ENCODE results near the gene OR4K15.

OR4K15 gene

DNA sequence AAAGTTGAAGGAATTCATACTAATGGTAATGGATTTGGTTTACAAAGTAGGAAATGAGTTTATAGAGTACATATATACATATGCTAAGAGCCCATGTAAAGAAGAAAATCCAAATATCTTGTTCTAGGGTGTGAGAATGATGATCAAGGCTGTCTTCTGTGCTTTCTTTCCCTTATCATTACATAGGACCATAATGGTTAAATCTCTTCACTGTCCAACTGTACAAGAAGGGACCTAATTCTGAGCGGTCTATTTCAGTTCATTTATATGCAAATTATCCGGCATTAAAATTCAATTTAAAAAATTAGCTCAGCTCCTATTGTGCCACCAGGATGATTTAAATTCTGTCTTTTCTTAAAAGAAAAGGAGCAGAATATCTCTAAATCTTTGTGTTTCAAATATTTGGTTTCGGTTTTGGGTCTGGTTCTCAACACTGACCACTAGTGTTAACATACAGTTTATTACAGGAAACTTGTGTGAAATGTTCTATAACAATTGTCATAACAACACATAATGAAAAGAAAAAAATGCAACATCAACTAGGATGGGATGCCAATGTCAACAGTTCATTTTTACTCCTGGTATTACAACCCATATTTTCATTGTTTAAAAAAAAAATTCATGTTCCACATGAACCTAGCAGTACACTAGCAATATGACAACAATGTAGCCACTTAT, 27.8 kb upstream of the OR4K15 start:
- TF ChIP-seq ZNF623 (tag by site-specific recombination; IDR thresholded peaks at IDR 0.05), result no peak
- TF ChIP-seq ZNF549 (tag by site-specific recombination; IDR thresholded peaks at IDR 0.05), result no peak
- no peak for TF ChIP-seq ZNF311 (tag by site-specific recombination; IDR thresholded peaks at IDR 0.05; ENCODE audit: borderline replicate concordance)
- no peak for TF ChIP-seq ZSCAN23 (tag by site-specific recombination; IDR thresholded peaks at IDR 0.05)
- no peak for TF ChIP-seq ZNF274 (IDR thresholded peaks at IDR 0.05; ENCODE audit: low read length)
- no peak for TF ChIP-seq ZNF274 (tag by site-specific recombination; IDR thresholded peaks at IDR 0.05; ENCODE audit: borderline replicate concordance)
- TF ChIP-seq, protein P1, sequence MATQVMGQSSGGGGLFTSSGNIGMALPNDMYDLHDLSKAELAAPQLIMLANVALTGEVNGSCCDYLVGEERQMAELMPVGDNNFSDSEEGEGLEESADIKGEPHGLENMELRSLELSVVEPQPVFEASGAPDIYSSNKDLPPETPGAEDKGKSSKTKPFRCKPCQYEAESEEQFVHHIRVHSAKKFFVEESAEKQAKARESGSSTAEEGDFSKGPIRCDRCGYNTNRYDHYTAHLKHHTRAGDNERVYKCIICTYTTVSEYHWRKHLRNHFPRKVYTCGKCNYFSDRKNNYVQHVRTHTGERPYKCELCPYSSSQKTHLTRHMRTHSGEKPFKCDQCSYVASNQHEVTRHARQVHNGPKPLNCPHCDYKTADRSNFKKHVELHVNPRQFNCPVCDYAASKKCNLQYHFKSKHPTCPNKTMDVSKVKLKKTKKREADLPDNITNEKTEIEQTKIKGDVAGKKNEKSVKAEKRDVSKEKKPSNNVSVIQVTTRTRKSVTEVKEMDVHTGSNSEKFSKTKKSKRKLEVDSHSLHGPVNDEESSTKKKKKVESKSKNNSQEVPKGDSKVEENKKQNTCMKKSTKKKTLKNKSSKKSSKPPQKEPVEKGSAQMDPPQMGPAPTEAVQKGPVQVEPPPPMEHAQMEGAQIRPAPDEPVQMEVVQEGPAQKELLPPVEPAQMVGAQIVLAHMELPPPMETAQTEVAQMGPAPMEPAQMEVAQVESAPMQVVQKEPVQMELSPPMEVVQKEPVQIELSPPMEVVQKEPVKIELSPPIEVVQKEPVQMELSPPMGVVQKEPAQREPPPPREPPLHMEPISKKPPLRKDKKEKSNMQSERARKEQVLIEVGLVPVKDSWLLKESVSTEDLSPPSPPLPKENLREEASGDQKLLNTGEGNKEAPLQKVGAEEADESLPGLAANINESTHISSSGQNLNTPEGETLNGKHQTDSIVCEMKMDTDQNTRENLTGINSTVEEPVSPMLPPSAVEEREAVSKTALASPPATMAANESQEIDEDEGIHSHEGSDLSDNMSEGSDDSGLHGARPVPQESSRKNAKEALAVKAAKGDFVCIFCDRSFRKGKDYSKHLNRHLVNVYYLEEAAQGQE (tag by site-specific recombination; IDR thresholded peaks at IDR 0.05), result no peak
- TF ChIP-seq, protein P2, sequence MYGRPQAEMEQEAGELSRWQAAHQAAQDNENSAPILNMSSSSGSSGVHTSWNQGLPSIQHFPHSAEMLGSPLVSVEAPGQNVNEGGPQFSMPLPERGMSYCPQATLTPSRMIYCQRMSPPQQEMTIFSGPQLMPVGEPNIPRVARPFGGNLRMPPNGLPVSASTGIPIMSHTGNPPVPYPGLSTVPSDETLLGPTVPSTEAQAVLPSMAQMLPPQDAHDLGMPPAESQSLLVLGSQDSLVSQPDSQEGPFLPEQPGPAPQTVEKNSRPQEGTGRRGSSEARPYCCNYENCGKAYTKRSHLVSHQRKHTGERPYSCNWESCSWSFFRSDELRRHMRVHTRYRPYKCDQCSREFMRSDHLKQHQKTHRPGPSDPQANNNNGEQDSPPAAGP (tag by site-specific recombination; IDR thresholded peaks at IDR 0.05), result no peak
- no peak for TF ChIP-seq KLF9 (tag by site-specific recombination; IDR thresholded peaks at IDR 0.05; ENCODE audit: low read depth)
- no peak for TF ChIP-seq ZNF112 (tag by site-specific recombination; IDR thresholded peaks at IDR 0.05)
- TF ChIP-seq, protein P3, sequence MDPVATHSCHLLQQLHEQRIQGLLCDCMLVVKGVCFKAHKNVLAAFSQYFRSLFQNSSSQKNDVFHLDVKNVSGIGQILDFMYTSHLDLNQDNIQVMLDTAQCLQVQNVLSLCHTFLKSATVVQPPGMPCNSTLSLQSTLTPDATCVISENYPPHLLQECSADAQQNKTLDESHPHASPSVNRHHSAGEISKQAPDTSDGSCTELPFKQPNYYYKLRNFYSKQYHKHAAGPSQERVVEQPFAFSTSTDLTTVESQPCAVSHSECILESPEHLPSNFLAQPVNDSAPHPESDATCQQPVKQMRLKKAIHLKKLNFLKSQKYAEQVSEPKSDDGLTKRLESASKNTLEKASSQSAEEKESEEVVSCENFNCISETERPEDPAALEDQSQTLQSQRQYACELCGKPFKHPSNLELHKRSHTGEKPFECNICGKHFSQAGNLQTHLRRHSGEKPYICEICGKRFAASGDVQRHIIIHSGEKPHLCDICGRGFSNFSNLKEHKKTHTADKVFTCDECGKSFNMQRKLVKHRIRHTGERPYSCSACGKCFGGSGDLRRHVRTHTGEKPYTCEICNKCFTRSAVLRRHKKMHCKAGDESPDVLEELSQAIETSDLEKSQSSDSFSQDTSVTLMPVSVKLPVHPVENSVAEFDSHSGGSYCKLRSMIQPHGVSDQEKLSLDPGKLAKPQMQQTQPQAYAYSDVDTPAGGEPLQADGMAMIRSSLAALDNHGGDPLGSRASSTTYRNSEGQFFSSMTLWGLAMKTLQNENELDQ (tag by site-specific recombination; IDR thresholded peaks at IDR 0.05; ENCODE audit: low read depth), result no peak
- no peak for TF ChIP-seq RBAK (tag by site-specific recombination; IDR thresholded peaks at IDR 0.05)
- TF ChIP-seq HOXA7 (CRISPR knock-in tag; IDR thresholded peaks at IDR 0.05; ENCODE audit: borderline replicate concordance), result no peak
- no peak for TF ChIP-seq ZBTB21 (tag by site-specific recombination; IDR thresholded peaks at IDR 0.05)
- no peak for TF ChIP-seq ZNF239 (tag by site-specific recombination; IDR thresholded peaks at IDR 0.05)
- TF ChIP-seq ZNF366 (tag by site-specific recombination; conservative IDR thresholded peaks at IDR 0.05), result no peak
- no peak for TF ChIP-seq ZSCAN16 (tag by site-specific recombination; IDR thresholded peaks at IDR 0.05)
- TF ChIP-seq ZNF560 (tag by site-specific recombination; IDR thresholded peaks at IDR 0.05; ENCODE audit: borderline replicate concordance), result no peak
- CTCF ChIA-PET, result no interaction called here
- Histone ChIP-seq H3K9me3 (ENCODE audit: control insufficient read depth, insufficient read depth, low read depth, low read length) (no peaks in the 10 kb centered on the region), H3K4me1 (ENCODE audit: control insufficient read depth, insufficient read depth, low read length) (no peaks in the 10 kb centered on the region), H3K27ac (ENCODE audit: extremely low read depth, low read depth, low read length) (no peak overlapping the region), H3K36me3 (ENCODE audit: control insufficient read depth in 2 of 2, insufficient read depth in 1 of 2, low read length in 2 of 2) (no peaks in the 10 kb centered on the region), H3K4me3 (ENCODE audit: low read depth, low read length) (no peak overlapping the region)
- POLR2A ChIA-PET, result no interaction called here

DNA sequence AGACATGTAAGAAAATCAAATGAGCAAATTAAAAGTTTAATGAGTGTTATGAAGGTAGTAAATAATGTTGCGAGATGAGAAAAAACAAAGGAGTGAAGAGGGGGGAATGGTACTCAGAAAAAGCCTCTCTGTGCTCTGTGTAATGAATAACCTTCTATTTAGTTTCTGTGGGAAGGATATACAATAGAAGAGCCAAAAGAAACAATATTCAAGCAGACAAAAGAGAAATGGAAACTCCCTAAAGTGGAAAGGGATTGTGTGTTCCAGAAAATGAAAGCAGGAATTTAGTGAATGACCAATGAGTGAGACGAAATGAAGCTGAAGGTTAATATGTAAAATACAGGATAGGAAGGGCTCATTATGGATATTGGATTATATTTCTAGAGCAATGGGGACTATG, 26.2 kb upstream of the OR4K15 start:
- CTCF ChIA-PET, result no interaction called here
- Histone ChIP-seq H3K27ac (ENCODE audit: extremely low read depth, low read depth, low read length) (no peak overlapping the region), H3K4me1 (ENCODE audit: control insufficient read depth, insufficient read depth, low read length) (no peaks in the 10 kb centered on the region), H3K9me3 (ENCODE audit: control insufficient read depth, insufficient read depth, low read depth, low read length) (no peaks in the 10 kb centered on the region), H3K36me3 (ENCODE audit: control insufficient read depth in 2 of 2, insufficient read depth in 1 of 2, low read length in 2 of 2) (no peaks in the 10 kb centered on the region), H3K4me3 (ENCODE audit: low read depth, low read length) (no peak overlapping the region)
- POLR2A ChIA-PET, result no interaction called here
- TF ChIP-seq, protein P4, sequence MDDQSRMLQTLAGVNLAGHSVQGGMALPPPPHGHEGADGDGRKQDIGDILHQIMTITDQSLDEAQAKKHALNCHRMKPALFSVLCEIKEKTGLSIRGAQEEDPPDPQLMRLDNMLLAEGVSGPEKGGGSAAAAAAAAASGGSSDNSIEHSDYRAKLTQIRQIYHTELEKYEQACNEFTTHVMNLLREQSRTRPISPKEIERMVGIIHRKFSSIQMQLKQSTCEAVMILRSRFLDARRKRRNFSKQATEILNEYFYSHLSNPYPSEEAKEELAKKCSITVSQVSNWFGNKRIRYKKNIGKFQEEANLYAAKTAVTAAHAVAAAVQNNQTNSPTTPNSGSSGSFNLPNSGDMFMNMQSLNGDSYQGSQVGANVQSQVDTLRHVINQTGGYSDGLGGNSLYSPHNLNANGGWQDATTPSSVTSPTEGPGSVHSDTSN (CRISPR knock-in tag; IDR thresholded peaks at IDR 0.05), result no peak
- no peak for TF ChIP-seq ZNF76 (tag by site-specific recombination; IDR thresholded peaks at IDR 0.05; ENCODE audit: borderline replicate concordance, low read depth)
- no peak for TF ChIP-seq REPIN1 (tag by site-specific recombination; IDR thresholded peaks at IDR 0.05; ENCODE audit: low read depth)
- TF ChIP-seq ZNF560 (tag by site-specific recombination; IDR thresholded peaks at IDR 0.05; ENCODE audit: borderline replicate concordance), result no peak
- TF ChIP-seq ZNF354C (tag by site-specific recombination; IDR thresholded peaks at IDR 0.05; ENCODE audit: borderline replicate concordance, low read depth), result no peak
- no peak for TF ChIP-seq ZNF350 (tag by site-specific recombination; IDR thresholded peaks at IDR 0.05)
- TF ChIP-seq ZNF202 (tag by site-specific recombination; IDR thresholded peaks at IDR 0.05; ENCODE audit: borderline replicate concordance), result no peak
- TF ChIP-seq ZNF169 (tag by site-specific recombination; IDR thresholded peaks at IDR 0.05), result no peak
- no peak for TF ChIP-seq ZBTB20 (tag by site-specific recombination; IDR thresholded peaks at IDR 0.05)
- TF ChIP-seq ZNF585B (tag by site-specific recombination; IDR thresholded peaks at IDR 0.05), result no peak
- TF ChIP-seq ZFP37 (tag by site-specific recombination; IDR thresholded peaks at IDR 0.05), result no peak
- TF ChIP-seq MZF1 (tag by site-specific recombination; IDR thresholded peaks at IDR 0.05; ENCODE audit: borderline replicate concordance), result no peak

Data from HEK293 (cell line).